ENCODE measurements around the gene SYNDIG1L.

DNA sequence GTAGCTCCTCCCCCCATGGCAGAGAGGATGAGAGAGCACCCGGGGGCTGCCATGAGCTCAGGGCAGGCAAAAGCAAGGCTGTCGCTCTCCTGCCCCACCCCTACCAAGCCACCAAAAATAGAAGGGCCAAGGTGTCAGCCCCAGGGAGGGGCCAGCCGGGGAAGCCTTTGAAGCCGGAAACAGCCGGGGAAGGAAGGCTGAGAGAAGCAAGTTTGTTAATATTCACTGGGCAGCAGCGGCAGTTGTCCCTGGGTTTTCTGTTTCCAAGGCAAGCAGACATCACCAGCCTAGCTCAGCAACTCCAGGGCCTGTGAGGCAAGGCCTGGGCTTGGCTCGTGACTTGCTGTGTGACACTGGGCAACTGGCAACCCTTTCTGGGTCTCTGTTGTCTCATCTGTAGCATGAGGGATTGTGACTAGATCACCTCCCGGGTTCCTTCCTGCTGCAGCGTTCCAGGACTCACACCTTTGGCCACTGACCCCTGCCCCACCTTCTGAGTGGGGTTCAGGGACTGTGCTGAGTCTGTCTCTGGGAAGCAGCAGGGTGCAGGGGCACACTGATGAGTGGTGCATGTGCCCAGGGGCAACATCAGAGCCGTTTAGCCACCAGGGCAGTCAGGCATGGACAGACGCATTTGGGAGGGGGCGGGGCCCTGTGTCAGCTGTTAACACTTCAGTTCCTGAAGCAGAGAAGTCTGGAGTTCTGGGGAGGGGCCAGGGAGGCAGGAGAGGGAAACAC, 24.3 kb downstream of the SYNDIG1L start:
- TF ChIP-seq, protein P1, sequence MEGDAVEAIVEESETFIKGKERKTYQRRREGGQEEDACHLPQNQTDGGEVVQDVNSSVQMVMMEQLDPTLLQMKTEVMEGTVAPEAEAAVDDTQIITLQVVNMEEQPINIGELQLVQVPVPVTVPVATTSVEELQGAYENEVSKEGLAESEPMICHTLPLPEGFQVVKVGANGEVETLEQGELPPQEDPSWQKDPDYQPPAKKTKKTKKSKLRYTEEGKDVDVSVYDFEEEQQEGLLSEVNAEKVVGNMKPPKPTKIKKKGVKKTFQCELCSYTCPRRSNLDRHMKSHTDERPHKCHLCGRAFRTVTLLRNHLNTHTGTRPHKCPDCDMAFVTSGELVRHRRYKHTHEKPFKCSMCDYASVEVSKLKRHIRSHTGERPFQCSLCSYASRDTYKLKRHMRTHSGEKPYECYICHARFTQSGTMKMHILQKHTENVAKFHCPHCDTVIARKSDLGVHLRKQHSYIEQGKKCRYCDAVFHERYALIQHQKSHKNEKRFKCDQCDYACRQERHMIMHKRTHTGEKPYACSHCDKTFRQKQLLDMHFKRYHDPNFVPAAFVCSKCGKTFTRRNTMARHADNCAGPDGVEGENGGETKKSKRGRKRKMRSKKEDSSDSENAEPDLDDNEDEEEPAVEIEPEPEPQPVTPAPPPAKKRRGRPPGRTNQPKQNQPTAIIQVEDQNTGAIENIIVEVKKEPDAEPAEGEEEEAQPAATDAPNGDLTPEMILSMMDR (IDR thresholded peaks at IDR 0.05): no peak
- TF ChIP-seq POLR2AphosphoS5 (IDR thresholded peaks at IDR 0.05) (no peak), POLR2A (IDR thresholded peaks at IDR 0.05) (no peak)
